SU-DHL-6 (cell line): ENCODE results near the gene KRT38.

Source experiments
- H2AFZ ChIP-seq: fragments of 200-600 bp; sonication (generic); 2 replicates; pipeline ENCODE4 v1.6.1; 2014; ENCODE audit warnings: low read depth, mild to moderate bottlenecking, moderate library complexity, mixed read lengths, antibody characterized with exemption, low read length; ENCODE audit not compliant: severe bottlenecking
- H3F3A ChIP-seq: fragments of 200-600 bp; shearing (Covaris generic); 2 replicates; pipeline ENCODE4 v1.6.0; 2016; ENCODE audit warnings: antibody characterized with exemption, mild to moderate bottlenecking; ENCODE audit not compliant: insufficient read depth
- H3K27ac ChIP-seq: fragments of 200-600 bp; sonication (generic); 2 replicates; pipeline ENCODE4 v1.5.1; 2016; ENCODE audit warnings: low read depth, mild to moderate bottlenecking, low read length, moderate library complexity, mixed read lengths
- H3K27me3 ChIP-seq: fragments of 200-600 bp; sonication (generic), shearing (Covaris generic); 2 replicates; pipeline ENCODE4 v1.6.0; 2014; ENCODE audit warnings: mild to moderate bottlenecking, low read length
- H3K36me3 ChIP-seq: fragments of 200-600 bp; sonication (generic); 2 replicates; pipeline ENCODE4 v1.6.1; 2014; ENCODE audit warnings: mild to moderate bottlenecking, low read length, mixed read lengths
- H3K4me2 ChIP-seq: fragments of 300-600, 200-600 bp; shearing (Covaris generic), sonication (generic); 2 replicates; pipeline ENCODE4 v1.6.0; 2014; ENCODE audit warnings: low read length, low read depth, mild to moderate bottlenecking; ENCODE audit not compliant: poor library complexity, severe bottlenecking
- H3K4me3 ChIP-seq: fragments of 200-600 bp; sonication (generic); 2 replicates; pipeline ENCODE4 v1.5.1; 2014; ENCODE audit warnings: antibody characterized with exemption, low read length, mild to moderate bottlenecking, mixed read lengths; ENCODE audit not compliant: insufficient read depth, poor library complexity, severe bottlenecking
- H3K79me2 ChIP-seq: fragments of 200-600 bp; sonication (generic); 2 replicates; pipeline ENCODE4 v1.6.1; 2014; ENCODE audit warnings: mild to moderate bottlenecking, low read length, moderate library complexity; ENCODE audit not compliant: insufficient read depth
- H3K9ac ChIP-seq: fragments of 200-600 bp; sonication (generic); 2 replicates; pipeline ENCODE4 v1.7.0; 2014; ENCODE audit warnings: mild to moderate bottlenecking, low read length
- H3K9me2 ChIP-seq: fragments of 200-600 bp; sonication (generic); replicated peaks from 2 replicates; pipeline ENCODE4 v1.6.1; 2014; ENCODE audit warnings: low read length; ENCODE audit not compliant: insufficient read depth
- H3K9me3 ChIP-seq: fragments of 200-600 bp; sonication (generic); 2 replicates; pipeline ENCODE4 v1.6.1; 2014; ENCODE audit warnings: low read length, mixed read lengths; ENCODE audit not compliant: insufficient read depth
- H4K20me1 ChIP-seq: fragments of 200-600 bp; sonication (generic); 2 replicates; pipeline ENCODE4 v1.6.1; 2014; ENCODE audit warnings: low read depth, mild to moderate bottlenecking, antibody characterized with exemption, low read length, moderate library complexity, mixed read lengths
- CTCF ChIP-seq: fragments of 200-600 bp; sonication (generic); IDR thresholded peaks from one replicate; pipeline ENCODE4 v1.5.1; 2017; ENCODE audit warnings: antibody characterized with exemption, mild to moderate bottlenecking, low read length, moderate library complexity; ENCODE audit not compliant: insufficient read depth, poor library complexity, severe bottlenecking
- EZH2phosphoT487 ChIP-seq: fragments of 200-600 bp; sonication (generic), shearing (Covaris generic); conservative IDR thresholded peaks from 2 replicates; pipeline ENCODE4 v1.6.1; 2018; ENCODE audit warnings: mild to moderate bottlenecking, antibody characterized with exemption, low read length, moderate library complexity, mixed read lengths

The KRT38 gene

GRCh38 chr17:41474863-41475262 lies 34.1 kb upstream of the KRT38 start:
- H3K9me3 ChIP-seq: no peaks in the 10 kb centered on the region
- no peak overlapping the region for H2AFZ ChIP-seq
- no peaks in the 10 kb centered on the region for H3F3A ChIP-seq
- H4K20me1 ChIP-seq: no peaks in the 10 kb centered on the region
- H3K9me2 ChIP-seq: no peaks in the 10 kb centered on the region
- no peak for TF ChIP-seq EZH2phosphoT487
- no peak for TF ChIP-seq CTCF
- H3K36me3 ChIP-seq: no peaks in the 10 kb centered on the region
- no peak overlapping the region for H3K9ac ChIP-seq
- H3K4me2 ChIP-seq: no peak overlapping the region
- no peak overlapping the region for H3K27ac ChIP-seq
- no peak overlapping the region for H3K4me3 ChIP-seq
- H3K27me3 ChIP-seq: no peaks in the 10 kb centered on the region
- no peaks in the 10 kb centered on the region for H3K79me2 ChIP-seq

- H3K4me3 ChIP-seq: no peak overlapping the region
- no peak overlapping the region for H2AFZ ChIP-seq
- H3K79me2 ChIP-seq: no peaks in the 10 kb centered on the region
- no peaks in the 10 kb centered on the region for H3F3A ChIP-seq
- TF ChIP-seq CTCF (no peak), EZH2phosphoT487 (no peak)
- H3K9me2 ChIP-seq: no peaks in the 10 kb centered on the region
- no peak overlapping the region for H3K4me2 ChIP-seq
- H3K27ac ChIP-seq: no peak overlapping the region
- H3K27me3 ChIP-seq: no peaks in the 10 kb centered on the region
- no peak overlapping the region for H3K9ac ChIP-seq
- no peaks in the 10 kb centered on the region for H3K36me3 ChIP-seq
- H4K20me1 ChIP-seq: no peaks in the 10 kb centered on the region
- H3K9me3 ChIP-seq: no peaks in the 10 kb centered on the region
Measured at GRCh38 chr17:41468346-41468745, 27.6 kb upstream of the KRT38 start.

GRCh38 chr17:41467561-41467960 lies 26.8 kb upstream of the KRT38 start:
- no peaks in the 10 kb centered on the region for H3F3A ChIP-seq
- H3K9me3 ChIP-seq: no peaks in the 10 kb centered on the region

More at GRCh38 chr17:41467561-41467960, 26.8 kb upstream of the KRT38 start:
- no peak overlapping the region for H3K27ac ChIP-seq
- H3K27me3 ChIP-seq: no peaks in the 10 kb centered on the region
- H4K20me1 ChIP-seq: no peaks in the 10 kb centered on the region
- no peaks in the 10 kb centered on the region for H3K9me2 ChIP-seq
- H2AFZ ChIP-seq: no peak overlapping the region
- no peaks in the 10 kb centered on the region for H3K36me3 ChIP-seq
- no peak overlapping the region for H3K9ac ChIP-seq
- H3K79me2 ChIP-seq: no peaks in the 10 kb centered on the region
- H3K4me2 ChIP-seq: no peak overlapping the region
- TF ChIP-seq EZH2phosphoT487: no peak
- TF ChIP-seq CTCF: no peak
- no peak overlapping the region for H3K4me3 ChIP-seq
